Measurements from ENCODE around the gene PARVA.

DNA sequence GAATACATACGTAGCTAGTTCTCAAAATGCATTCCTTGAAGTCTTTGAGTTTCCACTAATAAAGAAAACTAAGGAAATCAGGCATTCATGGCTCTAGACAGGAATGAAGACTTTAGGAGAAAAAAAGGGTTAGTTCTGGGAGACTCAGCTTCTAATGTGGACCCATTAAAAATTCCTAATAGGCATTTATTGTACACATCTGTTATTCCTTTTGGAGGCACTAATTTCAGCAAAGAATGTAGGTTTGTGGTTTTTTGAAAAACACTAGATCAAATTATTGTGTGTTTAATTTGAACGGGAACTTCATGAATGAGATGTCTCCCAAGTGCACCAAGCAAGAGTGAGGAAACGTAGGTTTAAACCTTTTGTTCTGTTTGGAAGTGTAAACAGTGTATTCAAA is 42.7 kb downstream of the PARVA start:
- TF ChIP-seq, protein P1, sequence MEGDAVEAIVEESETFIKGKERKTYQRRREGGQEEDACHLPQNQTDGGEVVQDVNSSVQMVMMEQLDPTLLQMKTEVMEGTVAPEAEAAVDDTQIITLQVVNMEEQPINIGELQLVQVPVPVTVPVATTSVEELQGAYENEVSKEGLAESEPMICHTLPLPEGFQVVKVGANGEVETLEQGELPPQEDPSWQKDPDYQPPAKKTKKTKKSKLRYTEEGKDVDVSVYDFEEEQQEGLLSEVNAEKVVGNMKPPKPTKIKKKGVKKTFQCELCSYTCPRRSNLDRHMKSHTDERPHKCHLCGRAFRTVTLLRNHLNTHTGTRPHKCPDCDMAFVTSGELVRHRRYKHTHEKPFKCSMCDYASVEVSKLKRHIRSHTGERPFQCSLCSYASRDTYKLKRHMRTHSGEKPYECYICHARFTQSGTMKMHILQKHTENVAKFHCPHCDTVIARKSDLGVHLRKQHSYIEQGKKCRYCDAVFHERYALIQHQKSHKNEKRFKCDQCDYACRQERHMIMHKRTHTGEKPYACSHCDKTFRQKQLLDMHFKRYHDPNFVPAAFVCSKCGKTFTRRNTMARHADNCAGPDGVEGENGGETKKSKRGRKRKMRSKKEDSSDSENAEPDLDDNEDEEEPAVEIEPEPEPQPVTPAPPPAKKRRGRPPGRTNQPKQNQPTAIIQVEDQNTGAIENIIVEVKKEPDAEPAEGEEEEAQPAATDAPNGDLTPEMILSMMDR (IDR thresholded peaks at IDR 0.05), result no peak
- no peak for TF ChIP-seq POLR2A (IDR thresholded peaks at IDR 0.05)

Measured in body of pancreas (tissue), 4 donors.